GM10847 (cell line): ENCODE results near the gene HERC6.

Experiments
- POLR2A ChIP-seq: IDR thresholded peaks from 2 replicates; pipeline ENCODE4 v1.6.1; 2011; ENCODE audit not compliant: insufficient read length; ENCODE audit errors: extremely low read depth

The HERC6 gene

GRCh38 chr4:88378691-88379559 lies at the start of gene HERC6:
TSS of gene HERC6 (plus strand) at chr4:88378852. CDS start at chr4:88378922, 70 bp downstream.
- TF ChIP-seq POLR2A, result peak; percentile 32

- no peak for TF ChIP-seq POLR2A
These were observed 44.8 kb upstream of the HERC6 start for GRCh38 chr4:88333741-88334405.

GRCh38 chr4:88335092-88335665 lies 43.5 kb upstream of the HERC6 start:
- TF ChIP-seq POLR2A, result no peak

GRCh38 chr4:88341227-88342192 lies 37.1 kb upstream of the HERC6 start:
- no peak for TF ChIP-seq POLR2A

- TF ChIP-seq POLR2A, result no peak
These were observed 27.9 kb upstream of the HERC6 start for GRCh38 chr4:88350786-88351185.

- no peak for TF ChIP-seq POLR2A
These were observed 26.5 kb upstream of the HERC6 start for GRCh38 chr4:88352062-88352740.

GRCh38 chr4:88353324-88353723 lies 25.3 kb upstream of the HERC6 start:
- no peak for TF ChIP-seq POLR2A

GRCh38 chr4:88356771-88357170 lies 21.9 kb upstream of the HERC6 start:
- no peak for TF ChIP-seq POLR2A

- TF ChIP-seq POLR2A, result no peak
These were observed 21.4 kb upstream of the HERC6 start for GRCh38 chr4:88357262-88357661.

GRCh38 chr4:88359558-88359957 lies 19.1 kb upstream of the HERC6 start:
- TF ChIP-seq POLR2A, result no peak

GRCh38 chr4:88360256-88360655 lies 18.4 kb upstream of the HERC6 start:
- TF ChIP-seq POLR2A, result no peak

GRCh38 chr4:88360791-88361190 lies 17.9 kb upstream of the HERC6 start:
- no peak for TF ChIP-seq POLR2A

GRCh38 chr4:88366460-88366859 lies 12.2 kb upstream of the HERC6 start:
- no peak for TF ChIP-seq POLR2A

GRCh38 chr4:88367826-88368225 lies 10.8 kb upstream of the HERC6 start:
- no peak for TF ChIP-seq POLR2A
